Measurements from ENCODE around the gene GPR65.

GPR65 gene, protein sequence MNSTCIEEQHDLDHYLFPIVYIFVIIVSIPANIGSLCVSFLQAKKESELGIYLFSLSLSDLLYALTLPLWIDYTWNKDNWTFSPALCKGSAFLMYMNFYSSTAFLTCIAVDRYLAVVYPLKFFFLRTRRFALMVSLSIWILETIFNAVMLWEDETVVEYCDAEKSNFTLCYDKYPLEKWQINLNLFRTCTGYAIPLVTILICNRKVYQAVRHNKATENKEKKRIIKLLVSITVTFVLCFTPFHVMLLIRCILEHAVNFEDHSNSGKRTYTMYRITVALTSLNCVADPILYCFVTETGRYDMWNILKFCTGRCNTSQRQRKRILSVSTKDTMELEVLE

DNA sequence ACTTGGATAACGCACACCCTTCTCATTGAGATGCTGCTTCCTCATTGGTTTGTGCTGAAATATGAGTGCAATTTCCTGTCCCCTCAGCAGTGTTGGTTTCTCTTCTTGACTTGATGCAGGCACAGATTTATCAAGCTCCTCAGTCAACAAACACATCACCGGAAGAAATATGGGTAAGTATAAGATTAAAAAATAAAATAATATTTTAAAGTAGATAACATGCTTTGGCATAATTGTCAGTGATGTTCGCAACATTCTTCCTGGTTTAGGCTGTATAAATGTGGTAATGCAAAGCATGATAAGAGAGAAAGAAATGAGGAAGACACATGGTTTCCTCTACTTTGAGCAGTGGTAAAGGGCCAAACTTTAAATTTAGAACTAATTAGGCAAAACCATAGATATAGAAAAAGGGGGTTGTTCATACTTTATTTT, at the start of gene GPR65:
GPR65 (plus strand) TSS at position 86 of the 432 bp plus-strand sequence. CDS start 5,713 bp downstream, outside the sequence.
- DNase-seq: no peak

DNA sequence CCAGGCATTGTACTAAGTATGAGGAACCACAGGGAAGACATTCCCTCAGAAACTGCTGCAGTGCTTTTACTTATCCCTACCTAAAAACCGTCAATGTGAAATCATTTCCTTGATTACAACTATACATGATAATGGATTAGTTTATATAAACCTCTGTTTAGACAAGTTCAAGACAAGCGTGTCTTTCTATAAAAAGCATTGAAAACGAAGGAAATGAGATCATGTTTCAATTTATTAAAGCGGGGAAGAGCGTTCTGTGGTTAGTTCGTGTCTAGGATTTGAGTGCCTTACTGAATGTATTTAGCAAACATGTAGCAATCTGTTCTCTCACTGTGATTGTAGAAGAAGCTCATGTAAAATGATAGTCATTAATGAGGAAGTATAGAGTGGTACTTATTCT, 49.4 kb upstream of the GPR65 start:
- DNase-seq: no peak

DNA sequence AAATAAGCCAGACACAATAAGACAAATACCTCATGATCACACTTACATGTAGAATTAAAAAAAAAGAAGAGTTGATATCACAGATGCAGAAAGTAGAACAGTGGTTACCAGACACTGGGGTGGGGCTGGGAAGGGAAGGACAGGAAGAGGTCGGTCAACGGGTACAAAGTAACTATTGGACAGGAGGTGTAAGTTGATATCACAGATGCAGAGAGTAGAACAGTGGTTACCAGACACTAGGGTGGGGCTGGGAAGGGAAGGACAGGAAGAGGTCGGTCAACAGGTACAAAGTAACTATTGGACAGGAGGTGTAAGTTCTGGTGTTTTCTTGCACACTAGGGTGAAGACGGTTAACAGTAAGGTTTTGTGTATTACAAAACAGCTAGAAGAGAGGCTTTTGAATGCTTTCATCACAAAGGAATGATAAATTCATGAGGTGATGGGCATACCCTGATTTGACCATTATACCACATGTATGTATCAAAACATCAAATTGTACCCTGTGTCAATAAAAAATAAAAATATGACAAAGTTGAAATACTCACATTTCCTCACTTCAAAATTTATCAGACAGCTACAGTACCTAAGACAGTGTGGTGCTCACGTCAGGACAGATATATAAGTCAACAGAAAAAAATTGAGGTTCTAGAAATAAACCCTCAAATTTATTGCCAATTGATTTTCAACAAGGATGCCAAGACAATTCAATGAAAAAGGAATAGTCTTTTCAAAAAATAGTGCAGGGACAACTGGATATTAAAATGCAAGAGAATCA, 44.7 kb upstream of the GPR65 start:
- no peak for DNase-seq

DNA sequence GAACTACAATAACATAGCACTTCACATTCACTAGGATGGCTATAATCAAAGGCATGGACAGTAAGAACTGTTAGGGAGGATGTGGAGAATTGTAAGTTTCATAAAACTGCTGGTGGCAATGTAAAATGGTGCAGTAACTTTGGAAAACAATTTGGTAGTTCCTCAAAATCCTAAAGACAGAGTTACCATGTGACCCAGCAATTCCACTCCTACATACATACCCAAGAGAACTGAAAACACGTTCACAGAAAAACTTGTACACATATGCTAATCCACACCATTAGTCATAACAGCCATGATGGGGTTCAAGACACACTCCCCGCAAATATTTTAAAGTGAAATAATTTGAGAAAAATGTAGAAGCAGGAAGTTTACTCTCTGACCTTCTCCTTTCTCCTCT, 43.7 kb upstream of the GPR65 start:
- no peak for DNase-seq

DNA sequence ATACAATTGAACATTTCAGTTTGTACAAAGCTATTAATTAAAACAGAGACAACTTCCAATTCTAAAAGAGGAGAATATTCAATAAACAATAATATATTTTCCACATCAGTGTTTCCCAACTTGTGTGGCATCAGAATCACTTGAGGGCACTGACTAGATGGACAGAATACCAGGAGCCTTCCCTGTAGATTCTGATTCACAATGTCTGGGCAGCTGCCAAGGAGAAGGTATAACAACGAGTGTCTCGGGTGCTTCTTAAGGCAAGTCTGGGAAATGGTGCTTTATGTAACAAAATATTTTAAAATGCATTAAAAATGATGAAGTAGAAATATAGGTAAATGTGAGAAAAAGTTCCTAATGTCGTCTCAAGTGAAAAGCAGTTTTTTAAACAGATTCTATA, 38.1 kb upstream of the GPR65 start:
- DNase-seq: no peak

DNA sequence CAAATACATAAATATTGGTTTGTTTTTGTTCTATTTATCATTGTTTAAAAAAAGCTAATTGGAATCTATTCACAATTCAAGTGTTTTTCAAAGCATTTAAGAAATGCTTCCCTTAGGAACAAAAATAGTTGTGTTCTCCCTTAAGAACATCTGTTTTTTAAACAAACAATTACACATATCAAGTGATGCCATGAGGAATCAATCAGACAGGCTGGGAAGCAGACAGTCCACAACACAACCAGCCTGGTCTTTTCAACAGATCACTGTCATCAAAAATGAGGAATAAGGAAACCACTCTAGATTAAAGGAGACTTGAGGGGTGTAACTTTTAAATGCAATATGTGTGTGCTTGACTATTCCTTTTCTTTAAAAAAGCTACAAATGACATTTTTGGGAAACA, 37.4 kb upstream of the GPR65 start:
- no peak for DNase-seq

DNA sequence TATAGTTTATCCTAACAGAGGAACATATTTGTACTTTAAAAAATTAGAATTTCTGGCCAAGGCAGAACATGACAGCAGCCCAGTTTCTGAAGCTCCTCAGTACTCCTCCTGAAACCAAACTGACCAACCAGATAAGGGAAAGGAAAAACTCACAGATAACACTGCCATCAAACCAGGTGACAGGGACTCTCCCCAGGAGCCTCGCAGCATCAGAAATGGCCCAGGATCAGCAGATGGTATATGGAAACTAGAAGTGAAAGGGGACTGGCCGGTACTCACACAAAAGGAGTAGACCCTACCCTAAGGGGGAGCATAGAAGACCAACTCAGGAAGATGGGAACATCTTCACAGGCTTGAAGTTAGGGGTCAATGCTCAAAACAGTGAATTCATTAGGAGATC, 33.9 kb upstream of the GPR65 start:
- no peak for DNase-seq

DNA sequence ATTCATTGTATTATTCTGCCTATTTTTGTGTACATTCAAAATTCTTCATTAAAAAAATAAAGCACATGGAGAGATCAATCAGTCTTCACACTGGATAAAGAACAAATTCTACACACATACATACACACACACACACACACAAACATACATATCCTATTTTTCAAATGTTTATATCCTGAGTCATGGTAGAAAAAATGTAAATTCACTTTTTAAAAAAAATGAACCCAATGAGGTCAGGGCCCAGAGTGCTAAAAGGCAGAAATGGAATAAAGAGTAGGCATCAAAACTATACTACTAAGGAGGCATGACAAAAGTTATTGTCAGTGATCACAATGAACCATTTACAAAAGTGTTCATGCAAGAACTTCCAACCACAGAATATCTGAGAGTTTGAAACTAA, 29.3 kb upstream of the GPR65 start:
- no peak for DNase-seq

DNA sequence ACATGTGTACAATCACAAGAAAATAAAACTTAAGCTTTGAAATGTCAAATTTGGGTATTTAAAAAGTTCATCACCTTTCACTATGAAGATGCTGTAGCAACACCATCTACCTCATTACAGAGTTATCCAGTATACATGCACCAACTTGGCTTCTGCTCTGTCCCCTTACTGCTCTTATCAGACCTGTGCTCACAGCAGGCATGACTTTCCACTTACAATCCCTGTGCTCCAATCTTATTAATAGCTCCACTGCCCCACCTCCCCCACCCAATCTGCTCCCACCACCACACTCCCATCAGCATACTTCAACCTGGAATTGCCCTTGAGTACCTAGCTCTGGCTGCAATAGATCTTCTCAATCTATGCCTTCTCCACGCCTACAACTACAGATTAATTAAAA, 25.2 kb upstream of the GPR65 start:
- DNase-seq: no peak

DNA sequence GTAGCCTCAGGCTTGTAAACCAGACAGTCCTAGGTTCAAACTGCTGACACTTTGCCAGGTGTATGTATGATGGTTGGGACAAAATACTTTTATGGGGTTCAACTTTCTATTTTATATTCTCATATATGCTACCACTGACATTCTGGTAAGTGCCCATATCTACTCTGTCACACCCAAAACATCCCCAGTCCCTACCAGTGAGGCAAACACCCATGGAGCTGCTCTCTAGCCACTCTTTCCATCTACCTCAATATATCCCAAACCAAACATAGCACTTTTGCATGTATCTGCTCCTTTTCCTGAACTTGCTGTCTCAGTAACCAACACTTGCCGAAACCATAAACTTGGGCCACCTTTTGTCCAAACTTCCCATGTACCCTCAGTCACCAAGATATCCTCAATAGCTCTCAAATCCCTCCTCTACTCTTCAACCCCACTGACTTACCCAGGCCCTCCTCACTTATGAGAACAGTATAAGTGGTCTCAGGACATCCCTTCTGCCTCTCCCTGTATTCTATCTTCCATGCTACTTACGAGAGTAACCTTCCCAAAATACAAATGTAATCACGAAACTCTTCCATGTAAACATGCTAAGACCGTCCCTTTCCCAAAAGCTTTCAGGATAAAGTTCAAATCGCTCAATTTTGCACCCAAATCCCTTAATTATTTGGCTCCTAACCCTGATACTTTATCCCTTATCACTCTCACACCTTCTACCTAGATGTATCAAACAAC, 15.5 kb upstream of the GPR65 start:
- DNase-seq: no peak

DNA sequence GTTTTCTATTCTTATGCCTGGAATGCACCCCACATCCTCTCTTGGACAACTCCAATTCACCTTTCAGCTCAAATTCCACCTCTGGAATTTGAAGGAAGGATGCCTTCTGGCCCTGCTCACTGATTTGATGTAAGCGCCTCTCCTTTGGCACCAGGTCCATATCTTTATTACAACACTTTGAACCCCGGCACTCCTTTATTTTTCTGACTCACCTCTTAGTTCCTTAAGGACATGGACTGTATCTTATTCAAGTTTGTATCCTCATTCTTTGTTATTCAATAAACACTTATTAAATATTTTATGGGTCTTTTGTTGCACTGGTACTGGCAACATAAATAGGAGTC, 15.0 kb upstream of the GPR65 start:
- DNase-seq: no peak

DNA sequence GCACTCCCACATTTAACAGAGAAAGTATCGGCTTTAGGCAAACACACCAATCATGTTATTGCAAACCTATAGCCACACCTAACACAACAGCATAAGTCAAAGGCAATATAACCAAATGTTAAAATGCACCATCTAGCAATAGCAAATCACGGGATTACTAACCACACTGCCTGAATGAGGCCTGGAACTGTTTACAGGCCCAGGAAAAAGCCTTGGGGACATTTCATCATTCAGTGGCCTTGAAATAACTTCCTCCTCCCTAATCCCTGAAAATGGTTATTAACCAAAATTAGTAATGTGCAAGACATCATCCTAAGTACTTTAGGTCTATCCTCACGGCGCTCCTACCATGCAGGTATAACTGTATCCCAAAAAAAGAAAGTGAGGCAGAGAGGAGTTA, 14.3 kb upstream of the GPR65 start:
- DNase-seq: no peak

DNA sequence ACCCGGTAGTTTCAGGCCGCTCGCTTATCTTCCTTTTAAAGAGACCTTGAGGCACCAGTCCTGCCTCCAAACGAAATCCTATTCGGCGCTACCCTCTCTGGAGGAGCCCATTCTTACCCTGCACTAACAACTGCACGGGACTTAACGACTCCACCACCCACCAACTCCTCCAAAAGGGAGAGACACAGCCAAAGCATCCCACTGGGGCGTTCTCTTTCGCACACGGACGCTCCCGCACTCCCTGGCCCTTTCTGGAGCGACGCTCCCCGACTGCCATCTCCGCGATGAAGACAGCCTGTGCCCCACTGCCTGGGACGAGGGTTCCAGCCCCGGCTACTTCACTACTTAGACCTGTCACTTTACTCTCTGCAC, 12.6 kb upstream of the GPR65 start:
- peak in 1 of 3 experiments; percentile 54 for DNase-seq

DNA sequence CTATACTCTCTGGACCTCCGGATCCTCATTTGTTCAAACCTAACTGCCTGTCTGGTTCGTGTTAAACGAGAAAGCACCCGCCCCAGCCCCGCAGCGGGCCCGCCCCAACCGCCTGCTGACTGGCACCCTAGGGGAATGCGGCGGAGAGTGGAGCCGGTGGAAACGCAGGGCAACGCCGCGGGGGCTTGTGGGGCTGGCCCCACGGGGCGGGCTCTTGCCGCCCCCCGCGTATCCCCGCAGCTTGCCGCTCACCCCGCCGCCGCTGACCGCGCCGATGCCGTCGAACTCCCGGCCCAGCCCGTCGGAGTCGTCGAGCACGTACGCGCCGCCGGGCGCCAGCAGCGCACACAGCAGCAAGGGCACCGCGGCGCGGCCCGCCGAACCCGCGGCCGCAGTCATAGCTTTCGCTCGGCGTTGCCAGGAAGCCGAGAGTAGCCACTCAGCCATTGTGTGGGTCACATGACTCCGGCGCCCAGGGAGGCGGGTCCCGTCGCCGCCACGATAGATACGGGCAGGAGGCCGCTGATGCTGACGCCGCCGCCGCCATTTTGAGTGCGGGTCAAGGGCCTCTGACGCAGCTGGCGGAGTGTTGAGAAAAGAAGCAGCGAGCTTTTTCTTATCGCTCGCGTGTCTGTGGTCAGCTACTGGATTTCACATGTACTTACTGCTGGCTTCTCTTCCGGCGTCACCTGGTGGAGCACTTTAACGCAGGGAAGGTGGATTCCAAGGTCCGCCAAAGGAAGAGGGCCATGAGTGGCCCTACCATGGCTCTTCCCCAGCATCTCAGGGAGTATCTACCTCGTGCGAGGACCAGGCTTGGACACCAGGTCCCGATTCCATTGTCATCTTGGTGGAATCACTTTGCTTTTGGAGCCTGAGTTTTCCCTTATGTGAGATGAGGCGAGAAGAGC, 12.0 kb upstream of the GPR65 start, which contains the start of gene GALC:
GALC (minus strand) TSS at position 465 of the 911 bp plus-strand sequence; CDS start at position 447, 18 bp downstream.
- peak; percentile 95 to 98 (median 97) for DNase-seq

DNA sequence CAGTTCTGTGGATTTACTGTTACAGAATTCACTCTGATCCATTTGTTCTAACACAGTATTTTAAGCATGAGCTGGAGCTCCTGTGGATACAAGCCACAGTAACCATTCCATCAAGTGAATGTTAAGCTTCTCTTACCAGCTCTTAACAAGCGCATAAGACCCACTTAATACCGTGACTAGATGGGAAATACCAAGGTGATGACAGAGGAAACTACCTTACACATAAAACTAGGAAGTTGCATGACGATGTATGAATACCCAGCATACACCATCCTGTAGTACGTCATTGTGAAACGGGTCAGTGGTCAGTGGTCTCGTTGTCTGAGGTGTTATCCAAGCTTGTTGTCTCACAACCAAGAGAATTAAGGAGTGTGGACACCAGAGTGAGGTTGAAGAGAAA, 10.0 kb upstream of the GPR65 start:
- DNase-seq: no peak

DNA sequence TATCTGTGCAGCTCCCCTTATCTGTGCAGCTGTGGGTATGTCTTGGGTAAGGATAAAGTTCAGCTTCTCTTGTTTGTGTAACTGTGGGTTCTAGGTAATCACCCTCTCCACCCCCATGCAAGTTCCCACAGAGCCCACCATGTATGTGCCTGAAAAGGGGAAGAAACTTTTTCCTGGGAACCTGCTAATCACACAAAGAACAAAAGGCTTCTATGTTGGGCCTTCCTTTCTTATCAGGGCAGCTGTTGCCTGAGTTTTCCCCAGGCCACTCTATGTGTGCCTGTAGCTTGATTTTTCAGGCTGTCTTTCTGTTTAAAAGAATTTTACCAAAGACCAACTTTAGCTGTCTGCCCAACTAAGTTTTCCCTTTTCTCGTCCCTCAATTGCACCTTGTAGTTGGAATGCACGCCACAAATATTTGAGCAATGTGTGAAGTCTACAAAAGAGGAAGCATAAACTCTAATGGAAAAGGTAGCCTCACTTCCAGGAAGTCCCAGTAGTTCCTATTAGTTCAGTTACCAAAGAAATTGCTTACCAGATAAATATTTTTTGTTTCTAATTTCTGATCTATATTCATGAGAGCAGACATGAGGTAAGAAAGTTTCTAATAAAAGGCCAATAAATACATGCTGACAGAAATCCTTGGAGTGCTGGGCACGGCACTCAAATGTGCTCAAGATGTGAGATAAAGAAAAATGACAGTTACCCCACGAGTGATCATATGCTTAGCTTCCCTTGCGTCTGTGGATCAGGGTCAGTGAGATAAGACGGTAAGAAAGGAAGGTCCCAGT, 9.2 kb upstream of the GPR65 start:
- no peak for DNase-seq

DNA sequence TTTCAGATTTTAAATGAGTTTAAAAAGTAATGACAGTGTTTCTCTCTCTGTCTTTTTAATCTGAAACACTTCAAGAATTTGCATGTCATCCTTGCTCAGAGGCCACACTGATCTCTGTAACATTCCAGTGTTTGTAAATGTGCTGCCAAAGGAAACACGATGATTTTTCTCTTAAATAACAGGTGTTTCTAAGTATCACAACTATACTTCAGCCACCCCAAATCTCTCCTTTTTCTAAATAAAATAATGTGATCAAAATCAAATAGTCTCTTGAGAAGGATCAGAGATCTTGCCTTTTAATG, 8.7 kb upstream of the GPR65 start:
- no peak for DNase-seq

DNA sequence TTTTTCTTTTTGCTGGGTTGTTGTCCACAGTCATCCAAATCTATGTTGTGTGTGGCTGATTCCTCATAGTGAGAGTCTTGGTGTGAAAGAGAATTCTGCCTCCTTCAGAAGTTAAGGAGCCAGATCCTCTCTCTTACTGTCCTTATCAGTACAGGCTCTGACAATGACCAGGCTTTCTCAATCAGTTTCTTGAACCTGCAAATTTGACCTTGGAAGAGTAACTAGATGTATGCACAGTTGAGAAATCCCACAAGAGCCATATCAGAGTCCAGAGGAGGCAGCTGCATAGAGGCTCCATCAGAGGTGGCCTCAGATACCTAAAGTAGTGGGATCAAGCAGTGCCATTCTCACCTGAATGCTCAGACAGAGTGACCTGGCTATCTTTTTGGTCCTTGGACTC, 6.5 kb upstream of the GPR65 start:
- DNase-seq: no peak

DNA sequence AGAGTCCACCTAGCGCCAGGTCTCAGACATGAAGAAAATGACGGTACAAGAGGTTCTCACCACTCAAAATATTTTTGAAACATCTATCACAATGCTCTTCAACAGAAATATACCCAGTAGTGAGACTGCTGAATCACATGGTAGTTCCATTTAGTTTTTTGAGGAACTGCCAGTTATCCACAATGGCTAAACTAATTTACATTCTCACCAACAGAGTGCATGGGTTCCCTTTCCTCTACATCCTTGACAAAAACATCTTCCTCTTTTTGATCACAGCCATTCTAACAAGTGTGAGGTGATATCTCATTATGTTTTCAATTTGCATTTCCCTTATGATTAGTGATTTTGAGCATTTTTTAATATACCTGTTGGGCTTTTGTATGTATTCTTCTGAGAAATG, 5.7 kb upstream of the GPR65 start:
- no peak for DNase-seq

DNA sequence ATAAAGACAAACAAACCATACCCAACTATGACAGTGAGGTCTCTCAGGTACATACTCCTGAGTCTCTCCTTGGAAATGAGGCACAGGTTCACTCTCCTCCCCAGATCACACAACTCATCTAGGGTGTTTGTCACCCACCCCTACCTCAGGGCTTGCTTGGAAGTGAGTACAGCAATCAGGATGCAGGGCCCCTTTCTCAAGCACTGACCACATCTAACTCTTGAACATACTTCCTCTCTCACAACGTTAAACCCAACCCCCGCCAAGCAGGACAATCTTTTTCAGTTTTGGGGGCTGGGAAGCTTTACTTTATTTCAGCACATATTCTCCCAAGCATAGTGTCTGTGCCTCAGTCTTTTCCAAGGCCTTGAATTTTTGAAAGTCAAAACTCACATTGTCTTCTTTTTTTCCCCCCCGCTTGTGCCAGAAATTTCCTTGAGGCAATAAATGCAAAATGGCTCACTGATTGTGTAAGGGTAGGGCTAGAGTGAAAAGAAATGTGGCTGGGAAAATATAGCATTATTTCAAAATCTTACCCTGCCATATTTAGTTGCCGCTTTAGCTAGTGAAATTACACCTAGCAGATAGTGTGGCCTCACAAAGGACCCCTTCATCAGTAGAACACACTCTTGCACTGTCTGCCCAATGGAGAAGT, 2.4 kb upstream of the GPR65 start:
- no peak for DNase-seq

DNA sequence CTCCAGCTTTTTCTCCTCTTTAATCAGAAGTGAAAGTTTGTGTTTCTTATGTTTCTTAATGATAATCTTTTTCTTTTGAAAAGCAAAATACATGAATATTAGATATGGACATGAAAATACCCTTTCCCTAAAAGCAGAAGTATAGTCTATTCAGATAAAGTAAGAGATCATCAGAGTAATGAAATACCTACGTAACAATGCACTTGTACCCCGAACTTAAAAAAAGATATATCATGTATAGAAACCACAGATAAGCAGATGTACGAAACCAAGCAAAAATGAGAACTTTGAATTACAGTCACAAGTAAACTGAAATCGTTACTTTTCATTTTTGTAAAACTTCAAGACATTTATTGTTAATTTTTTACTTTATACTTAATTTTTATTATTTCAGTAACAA, 1.5 kb upstream of the GPR65 start:
- DNase-seq: no peak
